Neural progenitor cell (in vitro differentiated cells): ENCODE data around the gene CCR6. TPM values are rescaled to one million over a fixed set of nuclear protein-coding genes. Genes with fewer than 3 reads are reported as not detected.

Experiments used
- DNase-seq: peaks from one replicate; pipeline ENCODE4 v3.0.0-alpha.2; 2016; ENCODE audit warnings: low spot score
- H2AFZ ChIP-seq: fragments of 200-600 bp; sonication (generic); replicated peaks from 2 replicates; pipeline ENCODE4 v1.6.1; 2016; ENCODE audit warnings: antibody characterized with exemption
- H3F3A ChIP-seq: fragments of 200-600 bp; sonication (generic); 2 replicates; pipeline ENCODE4 v1.6.1; 2016; ENCODE audit warnings: antibody characterized with exemption, low read depth
- H3K27ac ChIP-seq: fragments of 200-600 bp; sonication (generic); 2 replicates; pipeline ENCODE4 v1.5.1; 2016; ENCODE audit warnings: mild to moderate bottlenecking
- H3K27me3 ChIP-seq: fragments of 200-600 bp; sonication (generic); 2 replicates; pipeline ENCODE4 v1.6.1; 2016; ENCODE audit warnings: mild to moderate bottlenecking, moderate library complexity
- H3K36me3 ChIP-seq: fragments of 200-600 bp; sonication (generic); 2 replicates; pipeline ENCODE4 v1.5.1; 2016
- H3K4me1 ChIP-seq: fragments of 200-600 bp; sonication (generic); 2 replicates; pipeline ENCODE4 v1.6.1; 2016; ENCODE audit warnings: mixed run types
- H3K4me2 ChIP-seq: fragments of 200-600 bp; sonication (generic); 2 replicates; pipeline ENCODE4 v1.6.1; 2016
- H3K4me3 ChIP-seq: fragments of 200-600 bp; sonication (generic); 2 replicates; pipeline ENCODE4 v1.5.1; 2016
- H3K79me2 ChIP-seq: fragments of 200-600 bp; sonication (generic); 2 replicates; pipeline ENCODE4 v1.6.1; 2016; ENCODE audit warnings: low read depth
- H3K9ac ChIP-seq: fragments of 200-600 bp; sonication (generic); 2 replicates; pipeline ENCODE4 v1.6.1; 2016
- H3K9me3 ChIP-seq: fragments of 200-600 bp; sonication (generic); 2 replicates; pipeline ENCODE4 v1.5.1; 2016; ENCODE audit warnings: low read depth
- H4K20me1 ChIP-seq: fragments of 200-600 bp; sonication (generic); 2 replicates; pipeline ENCODE4 v1.6.1; 2016; ENCODE audit warnings: low read depth
- H3K27ac Mint-ChIP-seq: 3 replicates; pipeline ENCODE4 v1.8.0; 2021; ENCODE audit warnings: mixed read lengths
- H3K27me3 Mint-ChIP-seq: 2 replicates; pipeline ENCODE4 v1.8.0; 2022; ENCODE audit warnings: low read depth, mild to moderate bottlenecking, inconsistent platforms, moderate library complexity, mixed read lengths; ENCODE audit not compliant: insufficient read depth
- H3K36me3 Mint-ChIP-seq: 3 replicates; pipeline ENCODE4 v1.8.0; 2021; ENCODE audit warnings: mixed read lengths
- H3K4me1 Mint-ChIP-seq: 3 replicates; pipeline ENCODE4 v1.8.0; 2021; ENCODE audit warnings: mixed read lengths
- H3K4me3 Mint-ChIP-seq: 3 replicates; pipeline ENCODE4 v1.8.0; 2021; ENCODE audit warnings: mild to moderate bottlenecking, moderate library complexity, mixed read lengths
- H3K9me3 Mint-ChIP-seq: 3 replicates; pipeline ENCODE4 v1.8.0; 2020; ENCODE audit warnings: mixed read lengths
- EZH2 ChIP-seq: fragments of 200-600 bp; sonication (generic); IDR thresholded peaks from 2 replicates; pipeline ENCODE4 v1.6.1; 2017; ENCODE audit warnings: antibody characterized with exemption, mild to moderate bottlenecking, moderate library complexity
- EZH2phosphoT487 ChIP-seq: fragments of 200-600 bp; sonication (generic); IDR thresholded peaks from 2 replicates; pipeline ENCODE4 v1.6.1; 2017; ENCODE audit warnings: antibody characterized with exemption
- total RNA-seq: library from RNA; depleted of rRNA; stranded (reverse); fragments of >200 nt; gene quantifications from 2 replicates; pipeline ENCODE4 v1.2.3, GENCODE V29; 2015; ENCODE audit warnings: low replicate concordance
- TF ChIP-seq, protein P1 (sequence below): fragments of 200-600 bp; sonication (generic); IDR thresholded peaks from 2 replicates; pipeline ENCODE4 v1.5.1; 2017; ENCODE audit warnings: antibody characterized with exemption, mild to moderate bottlenecking

CCR6 gene
- total RNA-seq, 1 donor from 2014 or later: not detected

DNA sequence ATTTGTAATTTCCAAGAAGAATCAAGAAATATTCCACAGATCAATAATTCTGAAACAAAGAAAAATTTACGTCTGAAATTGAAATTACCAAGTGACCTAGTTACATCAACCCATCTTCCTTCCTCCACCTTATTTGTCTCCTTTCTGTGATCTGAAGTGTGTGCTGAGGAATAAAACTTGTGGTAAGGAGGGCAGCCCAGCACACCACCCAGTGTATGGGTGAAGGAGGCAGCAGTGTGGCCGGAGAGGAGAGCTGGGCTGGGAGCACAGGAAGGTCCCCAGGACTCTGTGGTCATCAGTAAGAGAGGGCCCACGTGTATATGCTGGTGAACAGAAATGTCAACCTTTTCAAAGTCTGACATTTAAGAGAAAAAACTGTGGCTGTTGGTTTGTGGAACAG is 11.3 kb upstream of the CCR6 start:
- Histone ChIP-seq H3K9me3 (no peaks in the 10 kb centered on the region), H2AFZ (no peak overlapping the region), H3K27ac (no peak overlapping the region), H3K4me2 (no peak overlapping the region), H3K36me3 (no peaks in the 10 kb centered on the region), H4K20me1 (no peaks in the 10 kb centered on the region), H3K4me1 (peaks cover 5% of the 10 kb centered on the region), H3K4me3 (no peak overlapping the region), H3F3A (no peaks in the 10 kb centered on the region), H3K9ac (no peak overlapping the region), H3K27me3 (no peaks in the 10 kb centered on the region), H3K79me2 (no peaks in the 10 kb centered on the region)
- TF ChIP-seq, protein P1, sequence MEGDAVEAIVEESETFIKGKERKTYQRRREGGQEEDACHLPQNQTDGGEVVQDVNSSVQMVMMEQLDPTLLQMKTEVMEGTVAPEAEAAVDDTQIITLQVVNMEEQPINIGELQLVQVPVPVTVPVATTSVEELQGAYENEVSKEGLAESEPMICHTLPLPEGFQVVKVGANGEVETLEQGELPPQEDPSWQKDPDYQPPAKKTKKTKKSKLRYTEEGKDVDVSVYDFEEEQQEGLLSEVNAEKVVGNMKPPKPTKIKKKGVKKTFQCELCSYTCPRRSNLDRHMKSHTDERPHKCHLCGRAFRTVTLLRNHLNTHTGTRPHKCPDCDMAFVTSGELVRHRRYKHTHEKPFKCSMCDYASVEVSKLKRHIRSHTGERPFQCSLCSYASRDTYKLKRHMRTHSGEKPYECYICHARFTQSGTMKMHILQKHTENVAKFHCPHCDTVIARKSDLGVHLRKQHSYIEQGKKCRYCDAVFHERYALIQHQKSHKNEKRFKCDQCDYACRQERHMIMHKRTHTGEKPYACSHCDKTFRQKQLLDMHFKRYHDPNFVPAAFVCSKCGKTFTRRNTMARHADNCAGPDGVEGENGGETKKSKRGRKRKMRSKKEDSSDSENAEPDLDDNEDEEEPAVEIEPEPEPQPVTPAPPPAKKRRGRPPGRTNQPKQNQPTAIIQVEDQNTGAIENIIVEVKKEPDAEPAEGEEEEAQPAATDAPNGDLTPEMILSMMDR: no peak
- TF ChIP-seq EZH2phosphoT487: no peak
- Mint-ChIP-seq H3K27me3 (peaks cover 7% of the 10 kb centered on the region), H3K9me3 (no peaks in the 10 kb centered on the region), H3K27ac (no peak overlapping the region), H3K4me3 (no peak overlapping the region), H3K36me3 (no peaks in the 10 kb centered on the region), H3K4me1 (peaks cover 23% of the 10 kb centered on the region)
- no peak for DNase-seq

DNA sequence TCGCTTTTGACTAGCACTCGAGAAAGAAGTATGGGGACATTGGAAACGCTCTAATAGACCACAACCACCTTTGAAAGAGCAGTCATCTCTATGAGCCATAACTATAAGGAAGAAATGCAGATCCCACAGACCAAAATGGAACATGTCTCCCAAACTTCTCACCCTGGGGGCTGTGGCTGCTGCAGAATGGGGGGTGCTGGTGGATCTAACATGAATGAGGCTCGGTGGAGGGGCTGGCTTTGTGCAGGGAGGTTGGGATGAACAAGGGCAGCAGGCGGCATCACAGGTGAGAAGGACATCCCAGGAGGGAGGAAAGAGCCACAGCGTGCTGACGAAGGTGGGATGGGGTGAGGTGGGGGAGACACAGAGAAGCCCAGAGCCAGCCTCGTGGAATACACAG is 10.5 kb upstream of the CCR6 start:
- no peak for DNase-seq
- Histone ChIP-seq H3K4me1 (peaks cover 4% of the 10 kb centered on the region), H3K9me3 (no peaks in the 10 kb centered on the region), H2AFZ (no peak overlapping the region), H4K20me1 (no peaks in the 10 kb centered on the region), H3K27ac (no peak overlapping the region), H3K27me3 (no peaks in the 10 kb centered on the region), H3F3A (no peaks in the 10 kb centered on the region), H3K36me3 (no peaks in the 10 kb centered on the region), H3K9ac (no peak overlapping the region), H3K79me2 (no peaks in the 10 kb centered on the region), H3K4me2 (no peak overlapping the region), H3K4me3 (no peak overlapping the region)
- Mint-ChIP-seq H3K4me3 (no peak overlapping the region), H3K27me3 (peaks cover 7% of the 10 kb centered on the region), H3K27ac (peak overlapping the region; percentile 52), H3K36me3 (no peaks in the 10 kb centered on the region), H3K9me3 (no peaks in the 10 kb centered on the region), H3K4me1 (peaks cover 23% of the 10 kb centered on the region)
- TF ChIP-seq, protein P1: no peak
- TF ChIP-seq EZH2 (no peak), EZH2phosphoT487 (no peak)

DNA sequence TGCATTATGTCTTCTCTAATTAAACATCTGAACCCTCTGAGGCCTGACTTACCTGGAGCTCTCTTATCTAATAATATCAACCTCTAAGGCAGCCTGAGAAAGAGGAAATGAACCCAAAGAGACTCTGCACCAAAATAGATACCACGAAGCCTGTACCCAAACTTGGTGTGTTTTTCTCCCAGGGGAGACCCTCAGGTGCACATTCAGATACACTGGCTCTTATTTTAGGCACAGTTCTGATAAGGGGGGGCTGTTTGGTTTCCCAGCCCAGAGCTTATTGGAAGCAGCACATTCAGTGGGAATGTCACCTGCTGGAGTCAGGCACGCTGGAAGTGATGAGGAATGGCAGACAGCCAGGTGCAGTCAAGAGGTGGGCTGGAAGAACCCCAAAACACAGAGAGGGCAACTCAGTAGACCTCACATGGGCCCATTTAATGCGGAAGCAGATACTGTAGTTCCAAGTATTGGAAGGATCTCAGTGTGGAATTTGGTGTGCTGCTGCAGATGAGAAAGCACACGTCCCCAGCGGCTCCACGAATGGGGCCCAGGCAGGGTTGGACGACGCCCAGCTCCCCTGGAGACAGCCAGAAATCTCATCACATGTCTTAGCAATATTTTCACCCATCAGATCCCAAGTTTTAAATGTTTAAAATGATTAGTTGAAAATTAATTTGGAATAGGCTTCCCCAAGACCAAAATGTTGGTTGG is 9.7 kb upstream of the CCR6 start:
- H4K20me1 ChIP-seq: no peaks in the 10 kb centered on the region
- no peaks in the 10 kb centered on the region for H3K36me3 ChIP-seq
- H2AFZ ChIP-seq: no peak overlapping the region
- H3K4me3 ChIP-seq: no peak overlapping the region
- Mint-ChIP-seq H3K4me3 (no peak overlapping the region), H3K27ac (no peak overlapping the region), H3K9me3 (no peaks in the 10 kb centered on the region), H3K36me3 (no peaks in the 10 kb centered on the region), H3K27me3 (peaks cover 7% of the 10 kb centered on the region), H3K4me1 (peaks cover 27% of the 10 kb centered on the region)
- no peaks in the 10 kb centered on the region for H3K27me3 ChIP-seq
- TF ChIP-seq EZH2: no peak
- TF ChIP-seq, protein P1: no peak
- no peak for TF ChIP-seq EZH2phosphoT487
- no peaks in the 10 kb centered on the region for H3K79me2 ChIP-seq
- no peaks in the 10 kb centered on the region for H3K9me3 ChIP-seq
- H3K9ac ChIP-seq: no peak overlapping the region
- H3K4me2 ChIP-seq: no peak overlapping the region
- no peaks in the 10 kb centered on the region for H3F3A ChIP-seq
- no peak overlapping the region for H3K27ac ChIP-seq
- H3K4me1 ChIP-seq: peaks cover 4% of the 10 kb centered on the region
- no peak for DNase-seq
